Body of pancreas (tissue), 4 donors: ENCODE measurements around the gene CIROP.

Source experiments
- POLR2A ChIP-seq, 3 donors: fragments of 450-650 bp; IDR thresholded peaks; one replicate each; pipeline ENCODE4 v1.6.1; 2016; ENCODE audit warnings: antibody characterized with exemption in 3 of 3, mild to moderate bottlenecking in 2 of 3
- TF ChIP-seq, protein P1 (sequence below), 7 experiments: fragments of 450-650 bp in 4 of 7; fragments of 200-600 bp in 3 of 7; sonication (generic) in 3 of 7; IDR thresholded peaks; one replicate each; pipeline ENCODE4 v1.5.1; 2016 to 2019; ENCODE audit warnings: antibody characterized with exemption in 7 of 7

DNA sequence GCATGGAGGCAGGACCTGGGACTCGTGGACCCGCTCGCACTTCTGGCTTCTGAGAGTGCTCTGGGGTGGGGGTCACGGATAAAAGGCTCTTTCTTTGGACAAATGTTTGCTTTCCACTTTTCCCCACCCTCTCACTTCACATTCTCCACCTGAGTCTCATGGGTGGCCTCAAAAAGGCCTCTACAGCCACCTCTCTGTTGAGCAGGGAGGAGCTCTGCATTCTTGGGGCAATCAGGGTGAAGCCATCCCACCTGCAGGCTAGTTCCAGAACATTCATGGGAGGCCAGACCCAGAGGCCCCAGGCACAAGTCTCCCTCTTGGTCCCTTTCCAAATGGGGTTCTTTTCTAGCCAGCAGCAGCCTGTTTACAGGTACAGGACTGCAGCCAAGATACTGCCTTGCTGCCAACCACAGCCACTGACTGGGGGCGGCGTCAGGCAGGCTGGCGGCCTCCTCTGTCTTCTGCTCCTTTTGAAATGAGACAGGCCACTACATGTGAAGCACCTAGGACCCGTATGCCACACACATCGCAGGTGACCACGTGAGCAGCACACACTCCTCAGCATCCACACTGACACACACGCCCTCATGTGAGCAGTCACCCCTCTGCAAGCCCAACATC, 32.5 kb upstream of the CIROP start:
- TF ChIP-seq, protein P1, sequence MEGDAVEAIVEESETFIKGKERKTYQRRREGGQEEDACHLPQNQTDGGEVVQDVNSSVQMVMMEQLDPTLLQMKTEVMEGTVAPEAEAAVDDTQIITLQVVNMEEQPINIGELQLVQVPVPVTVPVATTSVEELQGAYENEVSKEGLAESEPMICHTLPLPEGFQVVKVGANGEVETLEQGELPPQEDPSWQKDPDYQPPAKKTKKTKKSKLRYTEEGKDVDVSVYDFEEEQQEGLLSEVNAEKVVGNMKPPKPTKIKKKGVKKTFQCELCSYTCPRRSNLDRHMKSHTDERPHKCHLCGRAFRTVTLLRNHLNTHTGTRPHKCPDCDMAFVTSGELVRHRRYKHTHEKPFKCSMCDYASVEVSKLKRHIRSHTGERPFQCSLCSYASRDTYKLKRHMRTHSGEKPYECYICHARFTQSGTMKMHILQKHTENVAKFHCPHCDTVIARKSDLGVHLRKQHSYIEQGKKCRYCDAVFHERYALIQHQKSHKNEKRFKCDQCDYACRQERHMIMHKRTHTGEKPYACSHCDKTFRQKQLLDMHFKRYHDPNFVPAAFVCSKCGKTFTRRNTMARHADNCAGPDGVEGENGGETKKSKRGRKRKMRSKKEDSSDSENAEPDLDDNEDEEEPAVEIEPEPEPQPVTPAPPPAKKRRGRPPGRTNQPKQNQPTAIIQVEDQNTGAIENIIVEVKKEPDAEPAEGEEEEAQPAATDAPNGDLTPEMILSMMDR (IDR thresholded peaks at IDR 0.05): no peak
- no peak for TF ChIP-seq POLR2A (IDR thresholded peaks at IDR 0.05)
